Epithelial cell of proximal tubule (primary cell): ENCODE data around the gene E2F4. TPM values are rescaled to one million over a fixed set of nuclear protein-coding genes. Genes with fewer than 3 reads are reported as not detected.

Experiments used
- DNase-seq: peaks from one replicate; pipeline ENCODE4 v3.0.0-alpha.2; 2011; ENCODE audit warnings: low read depth
- H3K4me3 ChIP-seq: 2 replicates; pipeline ENCODE4 v1.5.1; 2011; ENCODE audit warnings: low read depth, mild to moderate bottlenecking, low read length
- CTCF ChIP-seq: conservative IDR thresholded peaks from 2 replicates; pipeline ENCODE4 v1.5.1; 2012; ENCODE audit warnings: low read depth, mild to moderate bottlenecking, low read length
- total RNA-seq: library from RNA; depleted of rRNA; stranded (reverse); fragments of >200 nt; gene quantifications from 2 replicates; pipeline ENCODE4 v1.2.3, GENCODE V29; 2015

The E2F4 gene
- total RNA-seq, 1 donor from 2014 or later = 78.9 TPM

GRCh38 chr16:67211674-67212073 lies 19.7 kb downstream of the E2F4 start:
- no peak for DNase-seq
- no peak overlapping the region for H3K4me3 ChIP-seq
- TF ChIP-seq CTCF = no peak

- no peak for DNase-seq
- TF ChIP-seq CTCF = no peak
- no peak overlapping the region for H3K4me3 ChIP-seq
Observed at GRCh38 chr16:67212766-67213165, 20.8 kb downstream of the E2F4 start.

GRCh38 chr16:67213197-67214019 lies 21.5 kb downstream of the E2F4 start:
- H3K4me3 ChIP-seq = no peak overlapping the region
- TF ChIP-seq CTCF = no peak
- DNase-seq = no peak

- H3K4me3 ChIP-seq = no peak overlapping the region
- no peak for DNase-seq
- no peak for TF ChIP-seq CTCF
Observed at GRCh38 chr16:67215706-67216105, 23.8 kb downstream of the E2F4 start.

GRCh38 chr16:67216612-67217490 lies 24.9 kb downstream of the E2F4 start:
- no peak for TF ChIP-seq CTCF
- DNase-seq = no peak
- no peak overlapping the region for H3K4me3 ChIP-seq

- no peak for DNase-seq
- no peak for TF ChIP-seq CTCF
- no peak overlapping the region for H3K4me3 ChIP-seq
Observed at GRCh38 chr16:67223992-67224391, 32.0 kb downstream of the E2F4 start.
